K562 (cell line): ENCODE data around the gene CFAP70. TPM values are rescaled to one million over a fixed set of nuclear protein-coding genes. Genes with fewer than 3 reads are reported as not detected.

Experiments
- DMBX1 ChIP-seq: fragments of 250-450 bp; sonication (Bioruptor Pico); IDR thresholded peaks from 2 replicates; pipeline ENCODE4 v1.8.0; 2022; ENCODE audit warnings: inconsistent platforms, mild to moderate bottlenecking, moderate library complexity, borderline replicate concordance
- ETS2 ChIP-seq: IDR thresholded peaks from 2 replicates; pipeline ENCODE4 v1.6.1; 2016; ENCODE audit warnings: borderline replicate concordance, missing genetic modification characterization, mild to moderate bottlenecking, moderate library complexity, missing compliant biosample characterization; ENCODE audit not compliant: poor library complexity, severe bottlenecking
- FOSL1 ChIP-seq: fragments of 200-800 bp; sonication (Bioruptor generic); conservative IDR thresholded peaks from 2 replicates; pipeline ENCODE4 v1.6.1; 2016; ENCODE audit warnings: missing genetic modification characterization, missing compliant biosample characterization
- HIVEP1 ChIP-seq: fragments of 250-450 bp; sonication (Bioruptor Pico); IDR thresholded peaks from 2 replicates; pipeline ENCODE4 v1.4.0; 2020; ENCODE audit warnings: mild to moderate bottlenecking
- MED1 ChIP-seq: sonication (generic); formaldehyde crosslinking; IDR thresholded peaks from 2 replicates; pipeline ENCODE4 v1.8.1; 2023; ENCODE audit warnings: missing genetic modification reagents, borderline replicate concordance
- NFYB ChIP-seq: IDR thresholded peaks from 2 replicates; pipeline ENCODE4 v1.6.1; 2011; ENCODE audit warnings: mild to moderate bottlenecking, moderate library complexity; ENCODE audit not compliant: insufficient read length; ENCODE audit errors: extremely low read depth
- PTTG1 ChIP-seq: fragments of 450-650 bp; IDR thresholded peaks from 2 replicates; pipeline ENCODE4 v1.6.1; 2016; ENCODE audit warnings: low read depth, mild to moderate bottlenecking, missing genetic modification characterization, missing compliant biosample characterization
- RBM17 ChIP-seq: fragments of 200-400 bp; formaldehyde crosslinking; IDR thresholded peaks from 2 replicates; pipeline ENCODE4 v1.6.1; 2017; ENCODE audit warnings: low read depth, mild to moderate bottlenecking, low read length, borderline replicate concordance
- XRCC5 ChIP-seq: fragments of 200-400 bp; formaldehyde crosslinking; IDR thresholded peaks from 2 replicates; pipeline ENCODE4 v1.6.1; 2017; ENCODE audit warnings: low read depth, mild to moderate bottlenecking, low read length
- ZBED1 ChIP-seq: IDR thresholded peaks from 2 replicates; pipeline ENCODE4 v1.6.1; 2014
- ZBTB8A ChIP-seq: fragments of 450-650 bp; IDR thresholded peaks from 2 replicates; pipeline ENCODE4 v1.6.1; 2018; ENCODE audit warnings: mild to moderate bottlenecking, moderate library complexity; ENCODE audit not compliant: partially characterized antibody
- polyA plus RNA-seq, 8 experiments: library from polyadenylated mRNA; depleted of rRNA in 4 of 8; stranded (reverse) in 5 of 8; unstranded in 3 of 8; fragments of >200 nt; fragmentation: Nextera tagmentation in 2 of 8; fragmentation: Illumina TruSeq in 1 of 8; extraction: Ambion mirVana in 2 of 8; extraction: Trizol in 1 of 8; gene quantifications; 2 replicates each; pipeline versions ENCODE4 v1.2.1 to v1.2.3, GENCODE V29; 2011 to 2014; ENCODE audit warnings: inconsistent platforms in 1 of 8, missing spikeins in 1 of 8
- total RNA-seq, 7 experiments: library from RNA; depleted of rRNA in 6 of 7; stranded (reverse); fragments of >200 nt in 6 of 7; fragmentation: Illumina TruSeq in 2 of 7; extraction: Trizol in 2 of 7; gene quantifications; 2 replicates each; pipeline versions ENCODE4 v1.2.1 to v1.2.3, GENCODE V29; 2011 to 2021; ENCODE audit warnings: low replicate concordance in 1 of 7
- TF ChIP-seq, protein P1 (sequence below): fragments of 450-650 bp; IDR thresholded peaks from 2 replicates; pipeline ENCODE4 v1.6.1; 2018; ENCODE audit not compliant: partially characterized antibody
- TF ChIP-seq, protein P2 (sequence below): fragments of 450-650 bp; IDR thresholded peaks from 2 replicates; pipeline ENCODE4 v1.6.1; 2016; ENCODE audit warnings: borderline replicate concordance
- TF ChIP-seq, protein P3 (sequence below): fragments of 250-450 bp; sonication (Bioruptor Pico); IDR thresholded peaks from 2 replicates; pipeline ENCODE4 v1.5.0; 2021; ENCODE audit warnings: mild to moderate bottlenecking, moderate library complexity
- TF ChIP-seq, protein P4 (sequence below), 2 experiments: fragments of 450-650 bp; conservative IDR thresholded peaks; 2 replicates each; pipeline ENCODE4 v1.6.1; 2017; ENCODE audit warnings: mild to moderate bottlenecking in 2 of 2, moderate library complexity in 2 of 2

The CFAP70 gene
- total and polyA plus RNA-seq, 9 of the 15 experiments (the other 6 are each of a cell fraction or from before 2014, with no cell fraction given): 0.27 to 1.6 (median 0.86) TPM

DNA sequence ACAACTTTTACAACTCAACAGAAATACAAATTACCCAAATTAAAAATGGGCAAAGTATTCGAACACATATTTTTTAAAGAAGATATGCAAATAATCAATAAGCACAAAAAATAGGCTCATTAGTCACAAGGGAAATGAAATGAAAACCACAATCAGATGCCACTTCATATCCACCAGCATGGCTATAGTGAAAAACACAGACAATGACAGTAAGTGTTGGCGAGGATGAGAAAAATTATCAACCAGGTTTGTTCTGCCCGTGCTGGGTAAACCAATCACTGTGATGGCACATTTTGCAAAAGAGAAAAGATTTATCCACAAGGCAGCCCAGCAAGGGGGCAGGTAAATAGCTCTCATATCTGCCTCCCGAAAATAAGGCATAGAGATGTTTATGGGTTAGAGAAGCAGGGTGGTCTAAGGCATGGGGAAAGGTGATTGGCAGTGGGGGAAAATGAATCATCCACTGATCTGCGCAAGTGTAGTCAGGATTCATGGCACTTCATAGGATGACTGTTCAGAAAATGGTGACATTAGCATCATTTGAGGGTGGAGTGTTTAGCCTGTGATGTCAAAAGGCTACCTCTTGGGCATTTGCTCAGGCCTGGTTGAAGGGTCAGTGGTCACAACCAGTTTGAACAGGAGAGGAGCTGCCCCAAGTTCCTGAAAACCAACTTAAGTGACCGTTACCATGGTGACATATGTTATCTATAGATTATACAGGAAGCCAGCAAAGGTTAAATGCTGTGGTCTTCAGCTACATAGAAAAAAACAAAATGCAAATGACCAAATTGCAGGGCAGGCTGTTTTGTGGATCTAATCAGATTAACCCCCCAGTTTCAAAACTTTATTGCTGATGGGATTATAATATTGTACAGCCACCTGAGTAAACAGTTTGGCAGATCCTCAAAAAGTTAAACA is 8.0 kb upstream of the CFAP70 start (continued):
- TF ChIP-seq MED1 (CRISPR knock-in tag) (no peak), ETS2 (tag) (no peak), FOSL1 (tag) (peak; percentile 74), RBM17 (no peak), XRCC5 (no peak), HIVEP1 (CRISPR knock-in tag) (no peak), PTTG1 (tag) (no peak), ZBTB8A (no peak), DMBX1 (CRISPR knock-in tag) (peak; percentile 55; the same call in 1 of the 2 replicates), ZBED1 (no peak), NFYB (no peak)
- TF ChIP-seq, protein P1, sequence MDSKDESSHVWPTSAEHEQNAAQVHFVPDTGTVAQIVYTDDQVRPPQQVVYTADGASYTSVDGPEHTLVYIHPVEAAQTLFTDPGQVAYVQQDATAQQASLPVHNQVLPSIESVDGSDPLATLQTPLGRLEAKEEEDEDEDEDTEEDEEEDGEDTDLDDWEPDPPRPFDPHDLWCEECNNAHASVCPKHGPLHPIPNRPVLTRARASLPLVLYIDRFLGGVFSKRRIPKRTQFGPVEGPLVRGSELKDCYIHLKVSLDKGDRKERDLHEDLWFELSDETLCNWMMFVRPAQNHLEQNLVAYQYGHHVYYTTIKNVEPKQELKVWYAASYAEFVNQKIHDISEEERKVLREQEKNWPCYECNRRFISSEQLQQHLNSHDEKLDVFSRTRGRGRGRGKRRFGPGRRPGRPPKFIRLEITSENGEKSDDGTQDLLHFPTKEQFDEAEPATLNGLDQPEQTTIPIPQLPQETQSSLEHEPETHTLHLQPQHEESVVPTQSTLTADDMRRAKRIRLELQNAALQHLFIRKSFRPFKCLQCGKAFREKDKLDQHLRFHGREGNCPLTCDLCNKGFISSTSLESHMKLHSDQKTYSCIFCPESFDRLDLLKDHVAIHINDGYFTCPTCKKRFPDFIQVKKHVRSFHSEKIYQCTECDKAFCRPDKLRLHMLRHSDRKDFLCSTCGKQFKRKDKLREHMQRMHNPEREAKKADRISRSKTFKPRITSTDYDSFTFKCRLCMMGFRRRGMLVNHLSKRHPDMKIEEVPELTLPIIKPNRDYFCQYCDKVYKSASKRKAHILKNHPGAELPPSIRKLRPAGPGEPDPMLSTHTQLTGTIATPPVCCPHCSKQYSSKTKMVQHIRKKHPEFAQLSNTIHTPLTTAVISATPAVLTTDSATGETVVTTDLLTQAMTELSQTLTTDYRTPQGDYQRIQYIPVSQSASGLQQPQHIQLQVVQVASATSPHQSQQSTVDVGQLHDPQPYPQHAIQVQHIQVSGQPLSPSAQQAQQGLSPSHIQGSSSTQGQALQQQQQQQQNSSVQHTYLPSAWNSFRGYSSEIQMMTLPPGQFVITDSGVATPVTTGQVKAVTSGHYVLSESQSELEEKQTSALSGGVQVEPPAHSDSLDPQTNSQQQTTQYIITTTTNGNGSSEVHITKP: no peak
- TF ChIP-seq, protein P2, sequence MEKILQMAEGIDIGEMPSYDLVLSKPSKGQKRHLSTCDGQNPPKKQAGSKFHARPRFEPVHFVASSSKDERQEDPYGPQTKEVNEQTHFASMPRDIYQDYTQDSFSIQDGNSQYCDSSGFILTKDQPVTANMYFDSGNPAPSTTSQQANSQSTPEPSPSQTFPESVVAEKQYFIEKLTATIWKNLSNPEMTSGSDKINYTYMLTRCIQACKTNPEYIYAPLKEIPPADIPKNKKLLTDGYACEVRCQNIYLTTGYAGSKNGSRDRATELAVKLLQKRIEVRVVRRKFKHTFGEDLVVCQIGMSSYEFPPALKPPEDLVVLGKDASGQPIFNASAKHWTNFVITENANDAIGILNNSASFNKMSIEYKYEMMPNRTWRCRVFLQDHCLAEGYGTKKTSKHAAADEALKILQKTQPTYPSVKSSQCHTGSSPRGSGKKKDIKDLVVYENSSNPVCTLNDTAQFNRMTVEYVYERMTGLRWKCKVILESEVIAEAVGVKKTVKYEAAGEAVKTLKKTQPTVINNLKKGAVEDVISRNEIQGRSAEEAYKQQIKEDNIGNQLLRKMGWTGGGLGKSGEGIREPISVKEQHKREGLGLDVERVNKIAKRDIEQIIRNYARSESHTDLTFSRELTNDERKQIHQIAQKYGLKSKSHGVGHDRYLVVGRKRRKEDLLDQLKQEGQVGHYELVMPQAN: no peak
- TF ChIP-seq, protein P3, sequence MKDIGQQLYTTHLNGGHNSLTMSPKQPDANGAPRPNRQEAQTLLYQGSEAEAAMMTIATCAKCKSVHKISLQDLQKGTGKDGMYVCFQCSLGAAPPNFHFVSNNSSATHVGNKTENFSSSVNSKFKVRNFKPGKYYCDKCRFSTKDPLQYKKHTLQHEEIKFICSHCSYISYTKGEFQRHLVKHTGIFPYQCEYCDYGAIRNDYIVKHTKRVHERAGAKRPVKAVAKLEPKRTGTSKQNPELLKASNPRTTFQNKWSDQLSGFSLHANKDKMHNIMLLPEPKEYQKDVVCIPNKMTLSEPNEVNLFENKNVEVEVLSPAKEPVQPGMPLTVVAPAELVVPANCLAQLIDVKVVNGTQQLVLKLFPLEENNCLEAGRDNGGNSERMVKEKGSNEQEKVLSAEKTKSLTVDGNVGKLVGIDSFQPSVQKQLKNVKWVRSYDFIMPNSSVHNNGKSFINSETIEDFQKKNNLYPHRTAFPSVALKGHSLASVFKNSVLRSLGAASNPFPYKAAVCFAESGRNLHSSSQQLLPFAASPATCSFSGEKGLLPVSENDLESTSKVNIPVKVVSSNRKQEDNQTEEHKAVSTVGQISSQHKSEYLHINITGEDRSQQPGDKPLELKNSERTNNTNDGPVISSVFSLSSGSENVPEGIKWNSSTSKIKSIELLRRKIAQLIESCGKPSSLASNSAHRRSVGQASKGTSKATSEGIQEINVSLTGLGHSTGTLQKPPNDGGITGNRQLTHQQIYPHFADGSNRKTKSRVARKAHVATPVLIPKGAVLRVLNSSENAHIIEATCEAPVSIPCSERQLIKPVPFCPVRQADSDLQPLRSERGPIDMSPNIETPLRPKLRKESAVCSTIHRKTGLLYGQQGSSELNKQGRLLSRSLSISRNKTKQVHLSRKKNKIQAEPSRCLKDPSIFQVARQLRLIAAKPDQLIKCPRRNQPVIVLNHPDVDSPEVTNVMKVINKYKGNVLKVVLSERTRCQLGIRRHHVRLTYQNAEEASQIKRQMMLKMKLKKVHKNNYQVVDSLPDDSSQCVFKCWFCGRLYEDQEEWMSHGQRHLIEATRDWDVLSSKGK (CRISPR knock-in tag): no peak
- TF ChIP-seq, protein P4, sequence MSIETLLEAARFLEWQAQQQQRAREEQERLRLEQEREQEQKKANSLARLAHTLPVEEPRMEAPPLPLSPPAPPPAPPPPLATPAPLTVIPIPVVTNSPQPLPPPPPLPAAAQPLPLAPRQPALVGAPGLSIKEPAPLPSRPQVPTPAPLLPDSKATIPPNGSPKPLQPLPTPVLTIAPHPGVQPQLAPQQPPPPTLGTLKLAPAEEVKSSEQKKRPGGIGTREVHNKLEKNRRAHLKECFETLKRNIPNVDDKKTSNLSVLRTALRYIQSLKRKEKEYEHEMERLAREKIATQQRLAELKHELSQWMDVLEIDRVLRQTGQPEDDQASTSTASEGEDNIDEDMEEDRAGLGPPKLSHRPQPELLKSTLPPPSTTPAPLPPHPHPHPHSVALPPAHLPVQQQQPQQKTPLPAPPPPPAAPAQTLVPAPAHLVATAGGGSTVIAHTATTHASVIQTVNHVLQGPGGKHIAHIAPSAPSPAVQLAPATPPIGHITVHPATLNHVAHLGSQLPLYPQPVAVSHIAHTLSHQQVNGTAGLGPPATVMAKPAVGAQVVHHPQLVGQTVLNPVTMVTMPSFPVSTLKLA (conservative IDR thresholded peaks at IDR 0.05): no peak; a peak in 1 of 4 replicates
